ENCODE measurements around the gene F8.
"Not testable (repeated sequence)": the region's sequence is repeated elsewhere in the genome, so short reads cannot be mapped to it uniquely, and the experiment has no call there.

F8 gene

GRCh38 chrX:155031657-155032056 lies 9.1 kb upstream of the F8 start:
- no peak for DNase-seq (ENCODE audit: low spot score)

DNA sequence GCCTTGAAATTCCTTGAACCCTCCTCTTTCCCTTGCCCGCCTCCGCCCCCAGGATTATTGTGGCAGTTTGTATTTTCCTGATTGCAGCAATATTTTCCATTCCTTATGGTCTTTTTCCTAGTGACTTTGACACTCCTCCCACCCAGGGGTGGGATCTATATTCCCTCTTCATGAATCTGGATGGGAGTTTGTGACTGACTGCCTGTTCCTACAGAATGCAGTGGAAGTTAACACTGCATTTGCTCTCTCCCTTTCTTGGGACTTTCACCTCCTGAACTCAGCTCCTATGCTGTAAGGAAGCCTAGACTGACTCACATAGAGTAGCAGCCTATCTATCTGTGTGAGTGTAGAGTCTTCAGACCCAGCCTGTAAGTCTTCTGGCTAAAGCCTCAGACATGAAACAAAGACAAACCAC lies 6.4 kb upstream of the F8 start:
- no peak for DNase-seq (ENCODE audit: low spot score)

DNA sequence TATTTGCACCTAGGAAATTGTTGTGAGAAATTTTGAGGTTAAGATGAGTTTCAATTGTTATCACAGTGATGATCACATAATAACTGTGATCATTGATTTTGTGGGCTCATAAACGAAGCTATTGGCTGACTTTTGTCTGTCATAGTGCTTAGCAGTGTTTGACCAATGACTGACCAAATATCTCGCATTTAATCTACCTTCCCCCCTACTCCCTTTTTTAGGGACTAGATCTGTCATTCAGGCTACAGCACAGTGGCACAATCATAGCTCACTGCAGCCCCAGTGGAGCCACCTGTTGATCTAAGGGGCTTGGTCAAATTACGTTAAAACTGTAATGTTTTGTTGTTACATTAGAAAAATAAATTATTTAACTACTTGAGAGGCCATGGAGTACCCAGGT lies 5.6 kb upstream of the F8 start:
- DNase-seq (ENCODE audit: low spot score) = no peak

DNA sequence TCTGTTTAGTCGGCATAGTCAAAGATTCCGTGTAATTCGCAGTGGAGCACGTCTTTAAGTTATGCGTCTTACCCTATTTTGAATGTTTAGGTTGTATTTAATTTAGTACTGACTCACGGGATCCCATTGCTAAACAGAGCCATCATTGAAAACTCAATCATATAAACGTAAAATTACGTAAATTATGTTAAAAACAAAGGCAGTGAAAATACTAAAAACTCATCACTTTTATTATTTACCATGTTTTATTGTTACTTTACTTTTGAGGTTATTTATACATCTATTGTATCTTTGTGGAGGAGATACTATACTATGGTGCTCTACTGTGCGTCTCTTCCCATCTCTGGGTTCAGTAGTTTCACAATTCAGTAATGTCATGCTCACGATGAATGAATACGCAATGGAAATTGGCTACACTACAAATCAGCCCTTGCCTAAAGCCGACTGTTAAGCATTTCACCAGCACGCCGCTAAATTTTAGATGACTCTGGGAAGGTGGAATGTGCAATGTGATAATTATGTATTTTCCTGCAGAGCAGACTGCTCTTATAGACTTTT lies 5.1 kb upstream of the F8 start:
- DNase-seq (ENCODE audit: low spot score) = peak; percentile 23

DNA sequence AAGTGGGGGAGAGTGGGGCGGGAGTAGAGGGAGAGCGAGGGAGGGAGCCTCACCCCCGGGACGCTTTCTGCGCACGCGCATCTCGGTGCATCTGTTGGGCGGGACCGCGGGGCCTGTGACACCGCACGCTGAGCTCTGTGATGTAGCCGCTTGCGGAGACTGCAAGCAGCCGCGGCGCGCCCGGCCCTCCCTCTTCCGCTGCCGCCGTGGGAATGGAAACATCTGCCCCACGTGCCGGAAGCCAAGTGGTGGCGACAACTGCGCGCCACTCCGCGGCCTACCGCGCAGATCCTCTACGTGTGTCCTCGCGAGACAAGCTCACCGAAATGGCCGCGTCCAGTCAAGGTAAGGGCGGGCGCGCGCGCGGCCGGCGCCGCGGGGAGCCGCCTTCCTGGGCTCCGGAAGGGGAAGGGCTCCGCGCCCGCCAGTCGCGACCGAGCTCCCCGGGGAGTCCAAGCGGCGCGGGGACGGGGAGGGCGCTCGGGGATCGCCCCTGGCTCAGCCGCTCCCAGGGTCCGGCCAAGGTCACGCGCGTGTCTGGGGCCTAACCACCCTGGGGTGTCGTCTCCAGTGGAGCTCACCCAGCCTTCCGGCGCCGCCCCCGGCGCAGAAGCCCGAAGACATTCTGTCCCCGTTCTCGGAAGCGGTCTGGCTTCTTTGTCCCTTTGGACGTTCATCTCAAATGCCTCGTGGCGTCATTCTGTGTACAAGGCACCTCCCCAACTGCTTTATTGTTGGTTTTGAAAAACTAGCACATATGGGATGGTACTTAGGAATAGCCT lies 4.4 kb upstream of the F8 start, which contains the start of gene FUNDC2:
Gene FUNDC2, plus strand, starts transcription at position 118 of the 782 bp plus-strand sequence. Its CDS starts 95 bp downstream, at position 213.
- DNase-seq (ENCODE audit: low spot score) = peak; percentile 89

GRCh38 chrX:155026420-155026726 lies 3.9 kb upstream of the F8 start:
- DNase-seq (ENCODE audit: low spot score) = no peak

- DNase-seq (ENCODE audit: low spot score) = no peak
Observed at GRCh38 chrX:155023907-155024833, 1.6 kb upstream of the F8 start.

DNA sequence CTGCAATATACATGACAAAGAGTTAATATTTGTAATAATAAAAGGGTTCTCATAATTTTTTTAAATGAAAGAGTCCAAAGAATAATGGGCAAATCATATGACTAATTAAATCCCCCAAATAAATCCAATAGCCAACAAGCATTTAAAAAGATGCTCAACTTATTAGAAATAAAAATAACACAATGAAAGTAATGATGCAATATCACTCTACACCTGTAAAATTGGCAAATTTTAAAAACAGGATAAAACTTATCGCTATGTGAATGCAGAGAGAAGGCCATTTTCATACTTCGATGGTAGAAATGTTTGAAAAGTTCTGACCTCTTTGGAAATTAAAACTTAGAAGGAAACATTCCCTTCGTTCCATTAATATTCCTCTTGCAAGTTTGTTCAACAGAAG lies 1.9 kb downstream of the F8 start:
- DNase-seq (ENCODE audit: low spot score) = no peak

DNA sequence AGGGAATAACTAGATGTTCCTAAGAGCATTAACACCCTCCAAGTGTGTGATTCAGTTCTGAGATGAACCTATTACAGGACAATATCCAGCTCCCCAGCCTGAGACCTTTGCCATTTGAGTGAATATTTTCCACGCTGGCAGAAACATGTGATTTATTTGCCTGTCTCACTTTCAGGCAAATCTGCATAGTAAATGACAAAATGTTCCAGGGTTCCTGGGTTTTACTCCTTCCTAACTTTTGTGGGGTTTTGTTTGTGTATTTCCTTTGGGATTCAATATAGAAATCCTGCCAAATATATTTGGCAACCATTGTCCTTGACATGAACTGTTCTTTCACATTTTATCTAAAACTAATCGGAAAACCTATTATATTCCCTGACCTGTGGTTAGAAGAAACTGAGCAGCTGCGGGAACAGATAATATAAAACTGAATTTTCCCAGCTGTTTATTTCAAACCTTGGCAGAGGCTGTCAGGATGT lies 12.5 kb downstream of the F8 start:
- DNase-seq (ENCODE audit: low spot score) = no peak

DNA sequence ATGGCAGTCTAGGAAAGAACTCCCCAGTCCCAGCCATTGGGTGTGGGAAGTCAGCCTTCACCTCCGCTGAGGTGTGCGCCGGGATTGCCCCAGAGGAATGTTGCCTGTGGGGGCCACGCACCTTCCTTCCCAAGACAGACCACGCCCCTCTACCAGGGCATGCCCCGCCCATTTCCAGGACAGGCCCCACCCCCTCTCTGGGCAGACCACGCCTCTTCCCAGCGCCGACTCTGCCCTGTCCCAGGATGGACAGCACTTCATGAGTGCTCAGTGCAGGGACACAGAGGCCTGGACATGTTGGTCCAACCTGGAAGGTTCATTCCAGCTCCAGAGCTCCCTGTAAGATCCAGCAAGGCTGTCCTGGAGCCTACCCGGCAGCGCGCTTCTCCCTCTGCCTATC lies 13.9 kb downstream of the F8 start:
- DNase-seq (ENCODE audit: low spot score) = not testable (repeated sequence)

DNA sequence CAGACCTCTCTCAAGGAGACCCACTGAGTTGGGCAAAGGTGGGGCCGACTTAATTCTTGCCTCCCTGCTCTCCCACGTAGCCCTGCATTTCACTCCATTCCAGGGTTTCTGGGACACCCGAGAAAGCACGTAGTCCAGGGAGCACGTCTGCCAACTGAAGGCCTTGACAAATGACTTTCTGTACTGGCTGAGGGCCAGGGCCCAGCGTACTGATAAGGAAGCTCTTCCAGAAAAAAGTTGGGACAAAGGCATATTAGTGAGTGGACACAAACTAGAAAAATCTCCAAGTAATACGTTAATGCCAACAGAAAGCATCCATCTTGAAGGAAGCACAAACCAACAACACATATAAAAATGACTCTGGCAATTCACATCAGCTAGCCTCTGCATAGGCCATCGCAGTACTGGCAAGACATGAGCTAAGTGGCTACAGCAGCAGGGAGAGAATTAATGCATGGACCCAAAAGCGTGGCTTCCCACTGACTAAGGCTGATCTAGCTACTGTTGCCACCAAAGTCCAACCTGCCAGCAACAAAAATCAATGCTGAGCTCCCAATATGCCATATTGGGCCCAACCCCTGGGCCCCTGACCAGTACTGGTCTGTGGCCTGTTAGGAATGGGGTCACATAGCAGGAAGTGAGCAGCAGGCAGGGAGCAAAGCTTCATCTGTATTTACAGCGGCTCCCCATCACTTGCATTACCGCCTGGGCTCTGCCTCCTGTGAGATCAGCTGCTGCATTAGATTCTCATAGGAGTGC lies 15.4 kb downstream of the F8 start:
- not testable (repeated sequence) for DNase-seq (ENCODE audit: low spot score)

DNA sequence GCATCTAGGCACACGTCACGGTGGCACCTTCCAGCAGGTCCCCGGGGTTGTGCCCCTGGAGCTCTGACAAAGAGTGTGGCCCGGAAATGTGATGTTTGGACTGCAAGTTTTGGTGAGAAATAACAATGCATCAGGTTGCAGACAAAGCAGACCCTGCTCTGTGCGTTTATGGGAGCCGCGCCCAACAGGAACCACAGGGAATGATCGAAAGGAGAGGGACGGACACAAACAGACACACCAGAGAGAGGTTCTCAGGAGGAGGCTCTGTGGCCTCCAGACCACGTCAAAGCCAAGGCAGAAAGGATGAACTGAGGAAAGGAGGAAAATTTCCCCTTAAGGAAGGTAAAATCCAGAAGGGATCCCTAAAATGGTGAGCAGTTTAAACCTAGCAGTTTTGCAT lies 16.1 kb downstream of the F8 start:
- DNase-seq (ENCODE audit: low spot score) = not testable (repeated sequence)

DNA sequence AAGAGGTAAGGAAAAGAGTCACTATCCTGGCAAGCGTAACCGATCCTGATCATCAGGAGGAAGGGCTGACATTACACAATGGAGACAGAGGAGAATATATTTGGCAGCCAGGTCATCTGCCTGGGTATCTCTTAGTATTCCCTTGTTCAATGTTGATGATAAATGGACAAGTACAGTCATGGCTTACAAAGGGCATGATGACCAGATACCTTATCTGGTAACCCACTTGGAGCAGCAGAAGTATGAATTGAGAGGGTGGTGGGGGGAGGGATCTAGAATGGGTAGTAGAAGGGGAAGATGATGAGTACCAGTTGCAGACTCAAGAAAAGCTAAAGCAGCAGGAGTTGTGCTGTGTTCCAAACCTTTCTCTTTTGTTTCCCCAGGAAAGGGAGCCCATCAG lies 17.3 kb downstream of the F8 start:
- no peak for DNase-seq (ENCODE audit: low spot score)

DNA sequence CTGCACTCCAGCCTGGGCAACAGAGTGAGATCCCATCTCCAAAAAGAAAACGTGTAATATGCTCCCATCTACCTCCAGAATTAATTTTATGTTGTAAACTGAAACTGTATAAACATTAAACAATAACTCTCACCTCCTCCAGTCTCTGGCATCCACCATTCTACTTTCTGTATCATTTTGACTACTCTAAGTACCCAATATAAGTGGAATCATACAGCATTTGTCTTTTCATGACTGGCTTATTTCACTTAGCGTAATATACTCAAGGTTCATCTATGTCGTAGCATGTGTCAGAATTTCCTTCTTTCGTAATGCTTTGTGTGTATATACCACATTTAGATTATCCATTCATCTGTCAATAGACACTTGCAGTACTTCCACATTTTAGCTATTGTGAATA lies 20.6 kb downstream of the F8 start:
- no peak for DNase-seq (ENCODE audit: low spot score)

DNA sequence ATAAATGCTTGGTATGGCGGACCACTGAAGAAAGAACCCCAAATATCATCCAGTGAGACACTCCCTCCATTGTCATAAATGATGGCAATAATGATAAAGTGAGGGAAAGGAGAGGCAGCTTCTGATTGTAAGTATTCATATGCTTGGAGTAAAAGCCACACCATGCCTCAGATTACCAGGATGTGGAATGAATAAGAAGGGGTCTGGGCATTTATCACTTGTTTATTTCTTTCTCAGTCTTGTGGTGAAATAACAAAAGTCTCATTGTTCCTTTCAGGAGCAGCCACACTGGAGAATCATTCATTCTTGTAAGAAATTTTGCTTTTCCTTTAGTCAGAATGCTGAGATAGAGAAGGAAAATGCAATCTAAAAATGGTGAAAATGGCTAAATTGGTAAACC lies 21.7 kb downstream of the F8 start:
- no peak for DNase-seq (ENCODE audit: low spot score)

- DNase-seq (ENCODE audit: low spot score) = no peak
Observed at GRCh38 chrX:154998204-154998880, 24.2 kb downstream of the F8 start.

- no peak for DNase-seq (ENCODE audit: low spot score)
Observed at GRCh38 chrX:154991476-154991875, 31.0 kb downstream of the F8 start.

- DNase-seq (ENCODE audit: low spot score) = no peak
Observed at GRCh38 chrX:154991039-154991438, 31.5 kb downstream of the F8 start.

- no peak for DNase-seq (ENCODE audit: low spot score)
Observed at GRCh38 chrX:154990496-154990895, 32.0 kb downstream of the F8 start.

- no peak for DNase-seq (ENCODE audit: low spot score)
Observed at GRCh38 chrX:154988719-154989118, 33.8 kb downstream of the F8 start.

- DNase-seq (ENCODE audit: low spot score) = no peak
Observed at GRCh38 chrX:154987940-154988339, 34.6 kb downstream of the F8 start.

All from AG08396 (cell line).